ENCODE data around the gene SEMA5B.
A peak's percentile ranks its signal among the peaks of the same experiment; 100 is the strongest.

The SEMA5B gene

GRCh38 chr3:122915300-122916055, 112.1 kb downstream of the SEMA5B start:
- Histone ChIP-seq H3K9me3 (peaks cover 11% of the 10 kb centered on the region; the same call in 1 of the 2 replicates), H3K36me3 (no peaks in the 10 kb centered on the region), H3K4me2 (peak overlapping the region; percentile 66), H3K9ac (no peak overlapping the region), H3K27ac (no peak overlapping the region), H3K4me3 (no peak overlapping the region), H4K20me1 (no peaks in the 10 kb centered on the region), H3K27me3 (peaks cover 6% of the 10 kb centered on the region; the same call in 1 of the 2 replicates), H3K4me1 (peaks cover 23% of the 10 kb centered on the region)
- TF ChIP-seq Cebpa-rat (IDR thresholded peaks at IDR 0.05): no peak

- Histone ChIP-seq H3K4me2 (no peak overlapping the region), H3K4me3 (no peak overlapping the region), H4K20me1 (no peaks in the 10 kb centered on the region), H3K27me3 (no peaks in the 10 kb centered on the region), H3K9me3 (peaks cover 11% of the 10 kb centered on the region; the same call in 1 of the 2 replicates), H3K27ac (no peak overlapping the region), H3K4me1 (peaks cover 23% of the 10 kb centered on the region), H3K9ac (no peak overlapping the region), H3K36me3 (no peaks in the 10 kb centered on the region)
- no peak for TF ChIP-seq Cebpa-rat (IDR thresholded peaks at IDR 0.05)
Measured at GRCh38 chr3:122913539-122914100, 113.9 kb downstream of the SEMA5B start.

- H3K27ac ChIP-seq: no peak overlapping the region
- H3K9me3 ChIP-seq: peaks cover 11% of the 10 kb centered on the region; the same call in 1 of the 2 replicates
- H3K4me3 ChIP-seq: no peak overlapping the region
- no peak overlapping the region for H3K9ac ChIP-seq
- no peak for TF ChIP-seq Cebpa-rat (IDR thresholded peaks at IDR 0.05)
- no peak overlapping the region for H3K4me2 ChIP-seq
- H3K36me3 ChIP-seq: no peaks in the 10 kb centered on the region
- H4K20me1 ChIP-seq: no peaks in the 10 kb centered on the region
- H3K27me3 ChIP-seq: no peaks in the 10 kb centered on the region
- peaks cover 23% of the 10 kb centered on the region for H3K4me1 ChIP-seq
Measured at GRCh38 chr3:122912772-122913538, 114.6 kb downstream of the SEMA5B start.

- peaks cover 23% of the 10 kb centered on the region for H3K4me1 ChIP-seq
- no peak for TF ChIP-seq Cebpa-rat (IDR thresholded peaks at IDR 0.05)
- H3K27me3 ChIP-seq: no peaks in the 10 kb centered on the region
- H3K9ac ChIP-seq: no peak overlapping the region
- no peak overlapping the region for H3K4me2 ChIP-seq
- H3K27ac ChIP-seq: no peak overlapping the region
- H4K20me1 ChIP-seq: no peaks in the 10 kb centered on the region
- no peaks in the 10 kb centered on the region for H3K36me3 ChIP-seq
- peaks cover 11% of the 10 kb centered on the region; the same call in 1 of the 2 replicates for H3K9me3 ChIP-seq
- no peak overlapping the region for H3K4me3 ChIP-seq
Measured at GRCh38 chr3:122911901-122912300, 115.7 kb downstream of the SEMA5B start.

GRCh38 chr3:122908251-122908650, 119.3 kb downstream of the SEMA5B start:
- H3K27ac ChIP-seq: no peak overlapping the region
- no peaks in the 10 kb centered on the region for H3K4me1 ChIP-seq
- H3K4me2 ChIP-seq: no peak overlapping the region
- H3K36me3 ChIP-seq: no peaks in the 10 kb centered on the region
- no peak overlapping the region for H3K4me3 ChIP-seq
- TF ChIP-seq Cebpa-rat (IDR thresholded peaks at IDR 0.05): no peak
- no peak overlapping the region for H3K9ac ChIP-seq
- H4K20me1 ChIP-seq: no peaks in the 10 kb centered on the region
- peaks cover 26% of the 10 kb centered on the region for H3K9me3 ChIP-seq
- H3K27me3 ChIP-seq: no peaks in the 10 kb centered on the region

GRCh38 chr3:122907471-122907870, 120.1 kb downstream of the SEMA5B start:
- Histone ChIP-seq H4K20me1 (no peaks in the 10 kb centered on the region), H3K4me1 (no peaks in the 10 kb centered on the region), H3K27ac (no peak overlapping the region), H3K36me3 (no peaks in the 10 kb centered on the region), H3K9me3 (peaks cover 18% of the 10 kb centered on the region), H3K27me3 (no peaks in the 10 kb centered on the region), H3K4me2 (no peak overlapping the region), H3K4me3 (no peak overlapping the region), H3K9ac (no peak overlapping the region)
- no peak for TF ChIP-seq Cebpa-rat (IDR thresholded peaks at IDR 0.05)

GRCh38 chr3:122903171-122903570, 124.4 kb downstream of the SEMA5B start:
- Histone ChIP-seq H3K27me3 (no peaks in the 10 kb centered on the region), H3K9me3 (peaks cover 17% of the 10 kb centered on the region), H3K36me3 (no peaks in the 10 kb centered on the region), H3K4me2 (no peak overlapping the region), H3K4me1 (no peaks in the 10 kb centered on the region), H4K20me1 (no peaks in the 10 kb centered on the region), H3K9ac (no peak overlapping the region), H3K4me3 (no peak overlapping the region), H3K27ac (no peak overlapping the region)
- TF ChIP-seq Cebpa-rat (IDR thresholded peaks at IDR 0.05): no peak

GRCh38 chr3:122902326-122902725, 125.2 kb downstream of the SEMA5B start:
- TF ChIP-seq Cebpa-rat (IDR thresholded peaks at IDR 0.05): no peak

GRCh38 chr3:122898298-122898697, 129.3 kb downstream of the SEMA5B start:
- H3K27me3 ChIP-seq: no peaks in the 10 kb centered on the region
- no peaks in the 10 kb centered on the region for H3K4me1 ChIP-seq
- no peak overlapping the region for H3K4me3 ChIP-seq
- H3K27ac ChIP-seq: no peak overlapping the region
- TF ChIP-seq Cebpa-rat (IDR thresholded peaks at IDR 0.05): no peak
- no peaks in the 10 kb centered on the region for H4K20me1 ChIP-seq
- H3K36me3 ChIP-seq: no peaks in the 10 kb centered on the region
- no peaks in the 10 kb centered on the region for H3K9me3 ChIP-seq
- H3K9ac ChIP-seq: no peak overlapping the region
- H3K4me2 ChIP-seq: no peak overlapping the region

More at GRCh38 chr3:122902326-122902725, 125.2 kb downstream of the SEMA5B start:
- Histone ChIP-seq H3K27me3 (no peaks in the 10 kb centered on the region), H3K4me1 (no peaks in the 10 kb centered on the region), H3K4me2 (no peak overlapping the region), H3K9me3 (peaks cover 17% of the 10 kb centered on the region), H3K27ac (no peak overlapping the region), H3K9ac (no peak overlapping the region), H4K20me1 (no peaks in the 10 kb centered on the region), H3K36me3 (no peaks in the 10 kb centered on the region), H3K4me3 (no peak overlapping the region)

Measured in BLaER1 (cell line).